Fibroblast of lung (primary cell): ENCODE results near the gene WDR4.

Experiments
- CTCF ChIP-seq, 2 donors: IDR thresholded peaks in 1 of 2; conservative IDR thresholded peaks in 1 of 2; 1 replicate in 1 of 2; 2 replicates in 1 of 2; pipeline ENCODE4 v1.5.1; 2011 to 2012; ENCODE audit warnings: low read length in 2 of 2, control low read depth in 1 of 2, inconsistent platforms in 1 of 2, low read depth in 1 of 2, mild to moderate bottlenecking in 1 of 2
- EZH2 ChIP-seq: IDR thresholded peaks from 2 replicates; pipeline ENCODE4 v1.5.1; 2012; ENCODE audit warnings: low read length, control low read depth, mild to moderate bottlenecking; ENCODE audit errors: missing control alignments

GRCh38 chr21:42873096-42873495 is 6.2 kb downstream of the WDR4 start:
- TF ChIP-seq CTCF (conservative IDR thresholded peaks at IDR 0.05 in 1 of 2, IDR thresholded peaks at IDR 0.05 in 1 of 2; ENCODE audit: low read depth in 1 of 2, low read length in 2 of 2) (no peak), EZH2 (no peak)
